H1 (cell line): ENCODE data around the gene ZBTB2. TPM values are rescaled to one million over a fixed set of nuclear protein-coding genes. Genes with fewer than 3 reads are reported as not detected.

Experiments
- CTCF ChIA-PET: fragments of 300-600 bp; sonication (Branson Sonifier 250); formaldehyde crosslinking; loops from one replicate; lab custom pipeline; 2021; ENCODE audit not compliant: partially characterized antibody; lab: Charles Lee
- POLR2A ChIA-PET: fragments of 300-600 bp; sonication (Branson Sonifier 250); formaldehyde crosslinking; loops from one replicate; lab custom pipeline; 2021; ENCODE audit warnings: inconsistent platforms; ENCODE audit not compliant: partially characterized antibody; lab: Charles Lee
- DNase-seq, 2 experiments: peaks; one replicate each; pipeline versions ENCODE4 v3.0.0 to v3.0.0-alpha.2; 2010 to 2022; ENCODE audit warnings: low spot score in 2 of 2, low read depth in 1 of 2, mixed read lengths in 1 of 2
- FAIRE-seq: peaks from 2 replicates; lab custom pipeline; 2011; peaks lifted over from hg19 to GRCh38; lab: Jason Lieb, UNC
- H2AFZ ChIP-seq: 2 replicates; pipeline ENCODE4 v1.8.1; 2012; ENCODE audit warnings: low read length, inconsistent platforms
- H2AK5ac ChIP-seq: 2 replicates; pipeline ENCODE4 v1.6.1; 2013; ENCODE audit warnings: low read depth, low read length
- H2BK120ac ChIP-seq: replicated peaks from 2 replicates; pipeline ENCODE3; 2013; ENCODE audit warnings: low read depth, low read length, inconsistent platforms
- H2BK12ac ChIP-seq: 2 replicates; pipeline ENCODE4 v1.6.1; 2013; ENCODE audit warnings: low read depth, low read length
- H2BK15ac ChIP-seq: 2 replicates; pipeline ENCODE4 v1.6.1; 2013; ENCODE audit warnings: low read length
- H2BK20ac ChIP-seq: 2 replicates; pipeline ENCODE4 v1.6.1; 2013; ENCODE audit warnings: low read length
- H2BK5ac ChIP-seq: 2 replicates; pipeline ENCODE4 v1.6.1; 2013; ENCODE audit warnings: low read depth, low read length
- H3K14ac ChIP-seq: 2 replicates; pipeline ENCODE4 v1.6.1; 2013; ENCODE audit warnings: inconsistent platforms; ENCODE audit not compliant: insufficient read length
- H3K18ac ChIP-seq: 2 replicates; pipeline ENCODE4 v1.6.1; 2013; ENCODE audit warnings: low read length; ENCODE audit errors: extremely low read depth
- H3K23ac ChIP-seq: 2 replicates; pipeline ENCODE4 v1.6.1; 2013; ENCODE audit warnings: inconsistent platforms; ENCODE audit not compliant: insufficient read length
- H3K23me2 ChIP-seq: 2 replicates; pipeline ENCODE4 v1.6.1; 2013; ENCODE audit warnings: low read depth, low read length
- H3K27ac ChIP-seq: 2 replicates; pipeline ENCODE4 v1.6.1; 2011; ENCODE audit warnings: low read depth, low read length, inconsistent platforms
- H3K27me3 ChIP-seq, 4 experiments: replicated peaks in 1 of 4; 1 replicate in 1 of 4; 2 replicates in 3 of 4; pipeline versions ENCODE4 v1.6.1 to v1.8.1; 2011 to 2013; ENCODE audit warnings: low read length in 3 of 4, mild to moderate bottlenecking in 3 of 4, inconsistent platforms in 2 of 4, mixed read lengths in 2 of 4, moderate library complexity in 1 of 4; ENCODE audit not compliant: control insufficient read depth in 3 of 4, insufficient read depth in 3 of 4; ENCODE audit errors: extremely low read depth in 1 of 4
- H3K36me3 ChIP-seq, 4 experiments: 2 replicates each; pipeline versions ENCODE4 v1.6.1 to v1.8.1; 2011 to 2013; ENCODE audit warnings: mild to moderate bottlenecking in 4 of 4, low read length in 3 of 4, moderate library complexity in 2 of 4, control low read depth in 1 of 4, inconsistent platforms in 1 of 4; ENCODE audit not compliant: insufficient read depth in 4 of 4, control insufficient read depth in 2 of 4
- H3K4ac ChIP-seq: replicated peaks from 2 replicates; pipeline ENCODE3; 2013; ENCODE audit warnings: low read length, low read depth, mixed read lengths, inconsistent platforms; ENCODE audit not compliant: insufficient read length
- H3K4me1 ChIP-seq, 4 experiments: replicated peaks in 1 of 4; 1 replicate in 1 of 4; 2 replicates in 3 of 4; pipeline versions ENCODE4 v1.6.1 to v1.8.1; 2011 to 2013; ENCODE audit warnings: low read length in 3 of 4, inconsistent platforms in 2 of 4, mixed read lengths in 1 of 4; ENCODE audit not compliant: insufficient read depth in 4 of 4, control insufficient read depth in 3 of 4
- H3K4me2 ChIP-seq, 2 experiments: 2 replicates each; pipeline versions ENCODE4 v1.6.1 to v1.8.1; 2011 to 2013; ENCODE audit warnings: low read depth in 2 of 2, low read length in 2 of 2, control low read depth in 1 of 2, inconsistent platforms in 1 of 2, mild to moderate bottlenecking in 1 of 2; ENCODE audit not compliant: insufficient read depth in 1 of 2
- H3K4me3 ChIP-seq, 4 experiments: fragments of 200-600, 300-600 bp in 1 of 4; sonication (generic), shearing (Covaris generic), sonication (Bioruptor Twin) in 1 of 4; 2 replicates each; pipeline versions ENCODE4 v1.5.1 to v1.8.1; 2011 to 2016; ENCODE audit warnings: low read length in 4 of 4, low read depth in 3 of 4, control low read depth in 2 of 4, inconsistent platforms in 2 of 4, mild to moderate bottlenecking in 2 of 4, mixed read lengths in 1 of 4, moderate library complexity in 1 of 4; ENCODE audit not compliant: insufficient read depth in 2 of 4; ENCODE audit errors: extremely low read depth in 1 of 4
- H3K56ac ChIP-seq: replicated peaks from 2 replicates; pipeline ENCODE3; 2013; ENCODE audit warnings: low read depth, mild to moderate bottlenecking, mixed read lengths, low read length, inconsistent platforms; ENCODE audit not compliant: insufficient read length
- H3K79me1 ChIP-seq: 2 replicates; pipeline ENCODE4 v1.6.1; 2013; ENCODE audit warnings: low read depth, low read length, control low read depth
- H3K79me2 ChIP-seq, 2 experiments: 2 replicates each; pipeline versions ENCODE4 v1.6.1 to v1.8.1; 2012 to 2013; ENCODE audit warnings: low read length in 2 of 2, mild to moderate bottlenecking in 2 of 2, inconsistent platforms in 1 of 2; ENCODE audit not compliant: insufficient read depth in 2 of 2, control insufficient read depth in 1 of 2
- H3K9ac ChIP-seq, 4 experiments: replicated peaks in 1 of 4; 1 replicate in 1 of 4; 2 replicates in 3 of 4; pipeline versions ENCODE4 v1.6.1 to v1.8.1; 2011 to 2013; ENCODE audit warnings: low read depth in 3 of 4, low read length in 3 of 4, control low read depth in 2 of 4, mild to moderate bottlenecking in 2 of 4, moderate library complexity in 2 of 4, inconsistent platforms in 1 of 4; ENCODE audit errors: extremely low read depth in 1 of 4
- H3K9me3 ChIP-seq, 2 experiments: 2 replicates each; pipeline versions ENCODE4 v1.6.1 to v1.8.1; 2012 to 2013; ENCODE audit warnings: mild to moderate bottlenecking in 2 of 2, moderate library complexity in 2 of 2, control low read depth in 1 of 2, inconsistent platforms in 1 of 2, low read depth in 1 of 2, low read length in 1 of 2, mixed read lengths in 1 of 2; ENCODE audit not compliant: insufficient read depth in 2 of 2
- H4K20me1 ChIP-seq, 2 experiments: replicated peaks in 1 of 2; 2 replicates each; pipeline versions ENCODE3 to v1.8.1; 2011 to 2013; ENCODE audit warnings: inconsistent platforms in 2 of 2, low read length in 2 of 2, mild to moderate bottlenecking in 1 of 2; ENCODE audit not compliant: insufficient read depth in 2 of 2, control insufficient read depth in 1 of 2
- H4K5ac ChIP-seq: 2 replicates; pipeline ENCODE4 v1.6.1; 2013; ENCODE audit warnings: low read length, low read depth, mixed read lengths, inconsistent platforms; ENCODE audit not compliant: insufficient read length
- H4K8ac ChIP-seq: 2 replicates; pipeline ENCODE4 v1.8.0; 2013; ENCODE audit warnings: mild to moderate bottlenecking, moderate library complexity, low read length, inconsistent platforms; ENCODE audit not compliant: insufficient read depth; ENCODE audit errors: extremely low read depth
- H4K91ac ChIP-seq: replicated peaks from 2 replicates; pipeline ENCODE3; 2013; ENCODE audit warnings: low read length, mixed read lengths, inconsistent platforms; ENCODE audit not compliant: insufficient read length
- SIN3A ChIP-seq, 2 experiments: IDR thresholded peaks in 1 of 2; conservative IDR thresholded peaks in 1 of 2; 2 replicates each; pipeline ENCODE4 v1.6.1; 2011 to 2012; ENCODE audit warnings: low read length in 2 of 2, improper control_type of control experiment in 1 of 2, low read depth in 1 of 2, mild to moderate bottlenecking in 1 of 2
- polyA plus RNA-seq, 7 experiments: library from polyadenylated mRNA; depleted of rRNA in 3 of 7; stranded (reverse) in 5 of 7; unstranded in 2 of 7; fragments of >200 nt in 5 of 7; fragments of 200-250 nt in 2 of 7; gene quantifications; 1 replicate in 5 of 7; 2 replicates in 1 of 7; 4 replicates in 1 of 7; pipeline versions ENCODE4 v1.2.1 to v1.2.3, GENCODE V29; 2011 to 2013; ENCODE audit warnings: missing spikeins in 2 of 7, mixed read lengths in 2 of 7
- total RNA-seq: library from RNA; stranded (reverse); fragmentation: NEBNext Ultra II Directional; extraction: Animal tissue kit (Norgen Biotek cat#: 25700); gene quantifications from 2 replicates; pipeline ENCODE4 v1.2.1, GENCODE V29; 2021

The ZBTB2 gene
- total and polyA plus RNA-seq, 2 of the 8 experiments (the other 6 are each of a cell fraction or from before 2014, with no cell fraction given) = 16.1 to 23.7 TPM

DNA sequence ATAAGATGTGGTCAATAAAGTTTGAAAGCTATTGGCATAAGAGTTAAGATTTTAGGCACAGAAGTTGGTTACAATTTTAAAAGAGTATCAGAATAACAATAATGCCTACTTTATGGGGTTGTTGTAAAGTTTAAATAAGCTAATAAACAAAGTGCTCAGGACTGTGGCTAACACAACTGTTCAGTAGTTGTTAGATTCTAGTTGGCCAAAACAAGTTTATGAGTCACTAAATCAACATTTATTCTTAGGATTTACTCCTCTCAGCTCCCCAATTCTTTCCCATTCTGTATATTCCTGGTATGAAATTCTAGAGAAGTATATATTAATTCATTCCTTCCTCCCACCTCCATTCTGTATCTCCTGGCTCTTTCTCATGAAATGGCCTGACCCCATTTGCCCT lies 46.0 kb upstream of the ZBTB2 start:
- H3K4me1 ChIP-seq = no peaks in the 10 kb centered on the region
- H3K27ac ChIP-seq = no peak overlapping the region
- no peaks in the 10 kb centered on the region for H3K23me2 ChIP-seq
- no peak overlapping the region for H2BK20ac ChIP-seq
- no peak overlapping the region for H3K56ac ChIP-seq
- no peak for DNase-seq
- TF ChIP-seq SIN3A (conservative IDR thresholded peaks at IDR 0.05 in 1 of 2, IDR thresholded peaks at IDR 0.05 in 1 of 2; ENCODE audit: low read depth in 1 of 2, low read length in 2 of 2) = no peak
- H3K79me2 ChIP-seq = peaks cover 0 to 49% of the 10 kb centered on the region in 2 experiments; a peak in 2 of 4 replicates
- H4K8ac ChIP-seq = no peak overlapping the region
- ChIA-PET POLR2A (interaction anchor here (1.5 kb wide), 1 partner anchor 14 kb away, joined by 4 read pairs; the partner anchor contains the start of gene RMND1), CTCF (interaction anchor here (1.0 to 2.0 kb wide), 4 partner anchors 11 to 39 kb away, joined by 3 to 9 read pairs (median 4); no protein-coding TSS in a partner anchor)
- no peak overlapping the region for H2BK5ac ChIP-seq
- H3K4me2 ChIP-seq = no peak overlapping the region
- H2BK12ac ChIP-seq = no peak overlapping the region
- peaks cover 2% of the 10 kb centered on the region; the same call in 1 of the 2 replicates for H3K79me1 ChIP-seq
- peaks cover 1 to 11% (median 6%) of the 10 kb centered on the region in 4 experiments; a peak in 6 of 8 replicates for H3K36me3 ChIP-seq
- no peak overlapping the region for H3K4me3 ChIP-seq
- no peak overlapping the region for H3K4ac ChIP-seq
- no peak overlapping the region for H2AK5ac ChIP-seq
- no peak overlapping the region for H4K91ac ChIP-seq
- no peak overlapping the region for H4K5ac ChIP-seq
- no peak overlapping the region for H2BK120ac ChIP-seq
- H3K18ac ChIP-seq = no peak overlapping the region
- H3K27me3 ChIP-seq = no peaks in the 10 kb centered on the region
- no peak overlapping the region for H3K23ac ChIP-seq
- peaks cover 6 to 7% of the 10 kb centered on the region in 2 experiments for H4K20me1 ChIP-seq
- H2AFZ ChIP-seq = no peak overlapping the region
- no peak for FAIRE-seq
- no peak overlapping the region for H2BK15ac ChIP-seq
- no peak overlapping the region for H3K14ac ChIP-seq
- no peak overlapping the region for H3K9ac ChIP-seq
- H3K9me3 ChIP-seq = no peaks in the 10 kb centered on the region
